Gastrocnemius medialis (tissue), 4 donors: ENCODE results near the gene KRT36.

ENCODE experiments used
- POLR2A ChIP-seq, 2 donors: fragments of 450-650 bp; IDR thresholded peaks; one replicate each; pipeline ENCODE4 v1.6.1; 2017; ENCODE audit warnings: antibody characterized with exemption in 2 of 2, mild to moderate bottlenecking in 2 of 2, moderate library complexity in 2 of 2
- TF ChIP-seq, protein P1 (sequence below), 5 experiments: fragments of 450-650 bp in 3 of 5; fragments of 200-600 bp in 2 of 5; sonication (generic) in 2 of 5; IDR thresholded peaks in 4 of 5; conservative IDR thresholded peaks in 1 of 5; 1 replicate in 4 of 5; 2 replicates in 1 of 5; pipeline ENCODE4 v1.5.1; 2016 to 2019; ENCODE audit warnings: antibody characterized with exemption in 5 of 5, mild to moderate bottlenecking in 3 of 5, moderate library complexity in 3 of 5

DNA sequence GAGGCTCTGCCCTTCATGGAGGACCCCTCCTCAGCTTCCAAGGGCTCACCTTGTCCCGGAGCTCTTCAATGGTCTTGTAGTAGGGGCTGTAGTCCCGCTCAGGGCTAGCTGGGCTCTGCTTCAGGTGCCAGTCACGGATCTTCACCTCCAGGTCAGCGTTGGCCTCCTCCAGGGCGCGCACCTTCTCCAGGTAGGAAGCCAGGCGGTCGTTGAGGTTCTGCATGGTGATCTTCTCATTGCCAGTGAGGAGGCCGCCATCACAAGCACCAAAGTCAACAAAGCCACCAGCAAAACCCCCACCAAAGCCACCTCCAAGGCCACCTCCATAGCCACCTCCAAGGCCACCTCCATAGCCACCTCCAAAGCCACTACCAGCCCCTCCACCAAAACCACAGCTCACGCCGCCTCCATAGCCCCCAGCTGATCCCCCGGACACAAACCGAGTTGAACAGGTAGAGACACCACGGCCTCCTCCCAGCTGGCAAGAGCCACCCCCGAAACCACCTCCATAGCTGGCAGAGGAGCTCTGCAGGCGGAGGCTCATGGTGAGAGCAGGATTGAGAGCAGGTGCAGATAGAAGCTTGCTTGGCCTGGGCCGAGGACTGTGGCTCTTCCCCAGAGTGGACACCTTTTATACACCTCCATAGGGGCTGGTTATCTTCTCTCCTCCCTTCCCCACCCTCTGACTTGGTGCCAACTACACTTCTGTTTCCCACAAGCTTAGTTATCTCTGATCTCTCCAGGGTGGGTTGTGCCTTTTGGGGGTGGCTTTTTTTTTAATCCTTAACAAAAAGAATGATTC lies 15.5 kb upstream of the KRT36 start, which contains the start of gene KRT13:
- TF ChIP-seq, protein P1, sequence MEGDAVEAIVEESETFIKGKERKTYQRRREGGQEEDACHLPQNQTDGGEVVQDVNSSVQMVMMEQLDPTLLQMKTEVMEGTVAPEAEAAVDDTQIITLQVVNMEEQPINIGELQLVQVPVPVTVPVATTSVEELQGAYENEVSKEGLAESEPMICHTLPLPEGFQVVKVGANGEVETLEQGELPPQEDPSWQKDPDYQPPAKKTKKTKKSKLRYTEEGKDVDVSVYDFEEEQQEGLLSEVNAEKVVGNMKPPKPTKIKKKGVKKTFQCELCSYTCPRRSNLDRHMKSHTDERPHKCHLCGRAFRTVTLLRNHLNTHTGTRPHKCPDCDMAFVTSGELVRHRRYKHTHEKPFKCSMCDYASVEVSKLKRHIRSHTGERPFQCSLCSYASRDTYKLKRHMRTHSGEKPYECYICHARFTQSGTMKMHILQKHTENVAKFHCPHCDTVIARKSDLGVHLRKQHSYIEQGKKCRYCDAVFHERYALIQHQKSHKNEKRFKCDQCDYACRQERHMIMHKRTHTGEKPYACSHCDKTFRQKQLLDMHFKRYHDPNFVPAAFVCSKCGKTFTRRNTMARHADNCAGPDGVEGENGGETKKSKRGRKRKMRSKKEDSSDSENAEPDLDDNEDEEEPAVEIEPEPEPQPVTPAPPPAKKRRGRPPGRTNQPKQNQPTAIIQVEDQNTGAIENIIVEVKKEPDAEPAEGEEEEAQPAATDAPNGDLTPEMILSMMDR (IDR thresholded peaks at IDR 0.05 in 4 of 5, conservative IDR thresholded peaks at IDR 0.05 in 1 of 5), result no peak
- TF ChIP-seq POLR2A (IDR thresholded peaks at IDR 0.05), result no peak
